ENCODE data around the gene ARID5A. TPM values are rescaled to one million over a fixed set of nuclear protein-coding genes. Genes with fewer than 3 reads are reported as not detected.

The ARID5A gene, protein sequence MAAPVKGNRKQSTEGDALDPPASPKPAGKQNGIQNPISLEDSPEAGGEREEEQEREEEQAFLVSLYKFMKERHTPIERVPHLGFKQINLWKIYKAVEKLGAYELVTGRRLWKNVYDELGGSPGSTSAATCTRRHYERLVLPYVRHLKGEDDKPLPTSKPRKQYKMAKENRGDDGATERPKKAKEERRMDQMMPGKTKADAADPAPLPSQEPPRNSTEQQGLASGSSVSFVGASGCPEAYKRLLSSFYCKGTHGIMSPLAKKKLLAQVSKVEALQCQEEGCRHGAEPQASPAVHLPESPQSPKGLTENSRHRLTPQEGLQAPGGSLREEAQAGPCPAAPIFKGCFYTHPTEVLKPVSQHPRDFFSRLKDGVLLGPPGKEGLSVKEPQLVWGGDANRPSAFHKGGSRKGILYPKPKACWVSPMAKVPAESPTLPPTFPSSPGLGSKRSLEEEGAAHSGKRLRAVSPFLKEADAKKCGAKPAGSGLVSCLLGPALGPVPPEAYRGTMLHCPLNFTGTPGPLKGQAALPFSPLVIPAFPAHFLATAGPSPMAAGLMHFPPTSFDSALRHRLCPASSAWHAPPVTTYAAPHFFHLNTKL
- total RNA-seq (ENCODE audit: low replicate concordance) = 7.8 and 8.3 TPM in 2 replicates

- peak within 1 kb of the TSS; percentile 76 for H3K4me3 ChIP-seq (ENCODE audit: low read depth, low read length)
- TF ChIP-seq, protein P1, sequence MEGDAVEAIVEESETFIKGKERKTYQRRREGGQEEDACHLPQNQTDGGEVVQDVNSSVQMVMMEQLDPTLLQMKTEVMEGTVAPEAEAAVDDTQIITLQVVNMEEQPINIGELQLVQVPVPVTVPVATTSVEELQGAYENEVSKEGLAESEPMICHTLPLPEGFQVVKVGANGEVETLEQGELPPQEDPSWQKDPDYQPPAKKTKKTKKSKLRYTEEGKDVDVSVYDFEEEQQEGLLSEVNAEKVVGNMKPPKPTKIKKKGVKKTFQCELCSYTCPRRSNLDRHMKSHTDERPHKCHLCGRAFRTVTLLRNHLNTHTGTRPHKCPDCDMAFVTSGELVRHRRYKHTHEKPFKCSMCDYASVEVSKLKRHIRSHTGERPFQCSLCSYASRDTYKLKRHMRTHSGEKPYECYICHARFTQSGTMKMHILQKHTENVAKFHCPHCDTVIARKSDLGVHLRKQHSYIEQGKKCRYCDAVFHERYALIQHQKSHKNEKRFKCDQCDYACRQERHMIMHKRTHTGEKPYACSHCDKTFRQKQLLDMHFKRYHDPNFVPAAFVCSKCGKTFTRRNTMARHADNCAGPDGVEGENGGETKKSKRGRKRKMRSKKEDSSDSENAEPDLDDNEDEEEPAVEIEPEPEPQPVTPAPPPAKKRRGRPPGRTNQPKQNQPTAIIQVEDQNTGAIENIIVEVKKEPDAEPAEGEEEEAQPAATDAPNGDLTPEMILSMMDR (IDR thresholded peaks at IDR 0.05; ENCODE audit: insufficient read depth, low read length) = peak; percentile 49
- peak; percentile 74 for DNase-seq (ENCODE audit: low read depth)
Measured at GRCh38 chr2:96536445-96537065, at the start of gene ARID5A. ARID5A (plus strand) TSS chr2:96536752; CDS start chr2:96536827, 75 bp downstream.

- DNase-seq (ENCODE audit: low read depth) = no peak
- H3K4me3 ChIP-seq (ENCODE audit: low read depth, low read length) = no peak overlapping the region
- TF ChIP-seq, protein P1 (IDR thresholded peaks at IDR 0.05; ENCODE audit: insufficient read depth, low read length) = no peak
Measured at GRCh38 chr2:96489261-96489660, 47.3 kb upstream of the ARID5A start.

DNA sequence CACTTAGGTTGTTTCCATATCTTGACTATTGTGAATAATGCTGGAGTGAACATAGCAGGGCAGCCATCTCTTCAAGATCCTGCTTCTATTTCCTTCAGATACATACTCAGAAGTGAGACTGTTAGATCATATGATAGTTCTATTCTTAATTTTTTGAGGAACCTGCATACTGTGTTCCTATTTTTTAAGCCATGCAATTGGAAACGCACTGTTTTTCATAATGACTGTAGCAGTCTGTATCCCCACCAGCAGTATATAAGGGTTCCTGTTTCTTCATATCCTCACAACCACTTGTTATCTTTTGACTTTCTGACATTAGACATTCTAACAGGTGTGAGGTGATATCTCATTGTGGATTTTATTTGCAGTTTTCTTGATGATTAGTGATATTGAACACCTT is 46.9 kb upstream of the ARID5A start:
- no peak for DNase-seq (ENCODE audit: low read depth)
- TF ChIP-seq, protein P1 (IDR thresholded peaks at IDR 0.05; ENCODE audit: insufficient read depth, low read length) = no peak
- no peak overlapping the region for H3K4me3 ChIP-seq (ENCODE audit: low read depth, low read length)

DNA sequence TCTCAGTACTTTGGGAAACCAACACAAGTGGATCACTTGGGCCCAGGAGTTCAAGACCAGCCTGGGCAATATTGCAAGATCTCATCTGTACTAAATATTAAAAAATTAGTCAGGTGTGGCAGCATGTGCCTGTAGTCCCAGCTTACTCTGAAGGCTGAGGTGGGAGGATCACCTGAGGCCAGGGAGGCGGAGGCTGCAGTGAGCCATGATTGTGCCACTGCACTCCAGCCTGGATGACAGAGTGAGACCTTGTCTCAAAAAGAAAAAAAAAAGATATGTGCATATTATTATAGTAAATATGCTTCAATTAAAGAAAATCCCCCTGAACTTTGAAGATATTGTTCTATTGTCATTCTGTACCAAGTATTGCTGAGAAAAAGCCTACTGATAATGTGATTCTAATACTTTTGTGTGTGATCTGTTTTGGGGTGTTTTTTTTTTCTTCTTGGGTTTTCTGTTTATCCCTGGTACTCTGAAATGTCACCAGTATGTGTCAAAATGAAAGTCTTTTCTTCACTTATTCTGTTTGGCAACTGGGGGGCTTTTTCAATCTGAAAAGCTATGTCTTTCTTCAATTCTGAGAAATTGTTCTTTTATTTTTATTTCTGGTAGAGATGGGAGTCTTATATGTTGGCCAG is 44.6 kb upstream of the ARID5A start:
- no peak overlapping the region for H3K4me3 ChIP-seq (ENCODE audit: low read depth, low read length)
- no peak for DNase-seq (ENCODE audit: low read depth)
- TF ChIP-seq, protein P1 (IDR thresholded peaks at IDR 0.05; ENCODE audit: insufficient read depth, low read length) = no peak

- no peak overlapping the region for H3K4me3 ChIP-seq (ENCODE audit: low read depth, low read length)
- DNase-seq (ENCODE audit: low read depth) = no peak
- TF ChIP-seq, protein P1 (IDR thresholded peaks at IDR 0.05; ENCODE audit: insufficient read depth, low read length) = no peak
Measured at GRCh38 chr2:96493072-96493471, 43.5 kb upstream of the ARID5A start.

DNA sequence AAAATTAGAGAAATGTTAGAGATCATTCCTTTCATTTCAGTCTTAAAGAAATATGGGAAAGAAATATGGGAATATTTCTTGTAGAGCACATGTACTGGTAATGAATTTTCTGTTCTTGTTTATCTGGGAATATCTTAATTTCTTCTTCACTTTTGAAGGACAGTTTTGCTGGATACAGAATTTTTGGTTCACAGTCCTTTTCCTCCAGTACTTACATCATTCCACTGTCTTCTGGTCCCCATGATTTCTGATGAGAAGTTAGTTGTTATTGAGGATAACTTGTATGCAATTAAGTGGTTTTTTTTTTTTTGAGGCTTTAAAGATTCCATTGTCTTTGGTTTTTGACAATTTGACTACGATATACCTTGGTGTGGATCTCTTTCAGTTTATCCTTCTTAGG is 42.4 kb upstream of the ARID5A start:
- no peak for DNase-seq (ENCODE audit: low read depth)
- TF ChIP-seq, protein P1 (IDR thresholded peaks at IDR 0.05; ENCODE audit: insufficient read depth, low read length) = no peak

More for the DNA sequence above, 42.4 kb upstream of the ARID5A start:
- no peak overlapping the region for H3K4me3 ChIP-seq (ENCODE audit: low read depth, low read length)

All from fibroblast of the aortic adventitia (primary cell).